Lung (tissue), 12 donors: ENCODE data around the gene DENR. TPM values are rescaled to one million over a fixed set of nuclear protein-coding genes. Genes with fewer than 3 reads are reported as not detected.
"Not testable (repeated sequence)": the region's sequence is repeated elsewhere in the genome, so short reads cannot be mapped to it uniquely, and the experiment has no call there.

ENCODE experiments used
- ATAC-seq: fragments of 200-7000 bp; cut with Tn5 transposase; one replicate; pipeline ENCODE4 v1.9.1; 2020; ENCODE audit warnings: moderate number of reproducible peaks; ENCODE audit not compliant: insufficient read depth, low FRiP score
- DNase-seq, 3 donors: peaks; one replicate each; pipeline ENCODE4 v3.0.0-alpha.2; 2013 to 2017
- H3K27ac ChIP-seq, 2 donors: one replicate each; pipeline ENCODE4 v1.5.1; 2013; ENCODE audit warnings: mild to moderate bottlenecking in 2 of 2, moderate library complexity in 2 of 2, control low read depth in 1 of 2, inconsistent platforms in 1 of 2, low read depth in 1 of 2, low read length in 1 of 2
- H3K27me3 ChIP-seq, 3 donors: one replicate each; pipeline ENCODE4 v1.5.1; 2013; ENCODE audit warnings: low read length in 2 of 3; ENCODE audit not compliant: control insufficient read depth in 3 of 3, insufficient read depth in 3 of 3
- H3K36me3 ChIP-seq, 4 donors: one replicate each; pipeline ENCODE4 v1.5.1; 2013; ENCODE audit warnings: low read length in 4 of 4, mild to moderate bottlenecking in 1 of 4, moderate library complexity in 1 of 4; ENCODE audit not compliant: control insufficient read depth in 4 of 4, insufficient read depth in 4 of 4
- H3K4me1 ChIP-seq, 5 donors: one replicate each; pipeline ENCODE4 v1.5.1; 2013; ENCODE audit warnings: low read length in 5 of 5, mild to moderate bottlenecking in 2 of 5, moderate library complexity in 1 of 5; ENCODE audit not compliant: control insufficient read depth in 5 of 5, insufficient read depth in 5 of 5
- H3K4me3 ChIP-seq: one replicate; pipeline ENCODE4 v1.5.1; 2013; ENCODE audit warnings: mild to moderate bottlenecking, control low read depth, moderate library complexity
- H3K9ac ChIP-seq, 2 donors: one replicate each; pipeline ENCODE4 v1.5.1; 2013; ENCODE audit warnings: low read length in 2 of 2, control low read depth in 1 of 2; ENCODE audit not compliant: insufficient read depth in 1 of 2
- H3K9me3 ChIP-seq, 4 donors: one replicate each; pipeline ENCODE4 v1.5.1; 2013; ENCODE audit warnings: low read length in 3 of 4, mild to moderate bottlenecking in 1 of 4, moderate library complexity in 1 of 4; ENCODE audit not compliant: control insufficient read depth in 4 of 4, insufficient read depth in 3 of 4
- WGBS, 2 donors: extraction: QIAGEN DNeasy Blood & Tissue Kit; methylation state at CpG; one replicate each; pipeline ENCODE4 v1.1.7; 2013; 5-methylcytosine and 5-hydroxymethylcytosine counted together
- polyA plus RNA-seq, 2 donors: library from polyadenylated mRNA; stranded (reverse); fragments of 200-250 nt; gene quantifications; one replicate each; pipeline ENCODE4 v1.2.1, GENCODE V29; 2013
- total RNA-seq, 2 donors: library from RNA; depleted of rRNA in 1 of 2; stranded (reverse); fragments of >200 nt in 1 of 2; gene quantifications; one replicate each; pipeline ENCODE4 v1.2.1, GENCODE V29; 2014 to 2021
- TF ChIP-seq, protein P1 (sequence below): IDR thresholded peaks from 2 replicates; pipeline ENCODE4 v1.5.1; 2012; ENCODE audit warnings: mild to moderate bottlenecking; ENCODE audit errors: control extremely low read depth, extremely low read depth
- donor health status: control.
- donor health status: control.
- donor health status: Bipolar disorder and iron deficiency.
- donor health status: healthy.
- donor health status: DM: yes; HTN: yes; CAD: no.

Gene DENR
- total and polyA plus RNA-seq, 4 donors, result 19.5 to 40.2 (median 25.6) TPM

DNA sequence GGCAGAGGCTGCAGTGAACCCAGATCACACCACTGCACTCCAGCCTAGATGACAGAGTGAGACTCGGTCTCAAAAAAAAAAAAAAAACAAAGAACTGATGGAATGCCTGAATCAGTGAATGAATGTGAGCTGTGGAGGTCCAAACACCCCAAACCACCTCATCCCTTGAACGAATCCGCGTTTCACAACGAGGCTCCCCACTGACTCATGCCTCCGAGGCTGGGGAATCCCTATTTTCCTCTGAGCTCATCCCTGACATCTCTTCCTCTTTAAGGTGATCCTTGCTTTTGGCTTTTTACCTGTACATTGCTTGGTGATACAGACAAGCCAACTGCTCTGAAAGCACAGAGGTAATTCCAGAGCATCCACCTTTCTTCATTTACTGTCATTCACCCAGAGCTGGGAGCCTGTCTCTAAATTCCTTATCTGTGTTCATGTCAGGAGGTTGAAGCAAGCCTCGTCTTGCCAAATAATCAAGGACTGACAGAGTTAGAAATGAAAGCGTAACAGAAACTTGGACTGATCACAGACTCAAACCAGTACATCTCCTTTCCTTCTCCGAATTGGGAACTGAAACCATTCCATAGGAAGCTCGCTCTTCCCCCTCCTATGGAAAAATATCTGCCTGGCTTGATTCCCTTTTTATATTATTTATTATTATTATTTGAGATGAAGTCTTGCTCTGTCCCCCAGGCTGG is 39.0 kb upstream of the DENR start:
- not testable (repeated sequence) for H3K36me3 ChIP-seq, H3K27ac ChIP-seq, H3K4me1 ChIP-seq, H3K9me3 ChIP-seq, H3K9ac ChIP-seq, ATAC-seq, H3K27me3 ChIP-seq, DNase-seq, H3K4me3 ChIP-seq
- 63 to 75% methylated on average over 3 of the region's 10 CpGs for WGBS, 2 donors

DNA sequence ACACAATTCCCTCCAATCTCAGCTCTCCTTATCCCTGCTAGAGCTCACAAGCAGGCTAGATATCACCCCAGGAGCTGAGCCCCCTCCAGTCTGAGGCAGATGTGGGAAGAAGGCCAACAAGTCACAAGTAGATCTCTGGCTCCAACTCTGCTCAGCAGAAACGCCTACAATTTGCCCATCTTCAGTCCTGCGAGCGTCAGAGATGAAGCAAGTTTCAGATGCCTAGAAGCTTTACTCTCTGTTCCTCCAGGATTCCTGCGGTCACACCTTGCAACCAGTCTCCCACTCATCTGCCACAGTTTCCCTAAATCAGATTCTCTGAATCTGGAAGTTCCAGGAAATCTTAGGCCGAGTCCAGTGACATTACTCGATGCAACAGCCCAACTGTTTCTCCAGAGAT is 37.4 kb upstream of the DENR start:
- H3K36me3 ChIP-seq, result not testable (repeated sequence)
- 83 to 87% methylated on average over 6 of the region's 6 CpGs for WGBS, 2 donors

DNA sequence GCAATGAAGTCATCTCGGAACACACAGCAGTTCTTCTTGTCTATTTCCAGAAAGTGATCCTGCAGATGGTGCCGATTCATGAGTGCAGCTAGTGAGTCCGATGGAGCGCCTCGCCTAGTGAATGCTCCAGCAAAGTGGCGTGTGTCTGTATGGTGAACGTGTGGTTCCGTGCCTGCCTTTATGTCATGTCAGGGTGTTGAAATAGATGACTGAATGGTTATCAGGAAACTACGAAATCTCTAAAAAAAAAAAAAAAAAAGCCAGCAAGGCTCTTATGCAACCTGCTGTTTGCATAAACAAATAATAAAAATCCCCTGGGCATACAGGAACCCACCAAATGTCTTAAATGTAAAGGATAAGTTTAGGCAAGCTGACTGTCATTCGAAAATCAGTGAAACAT is 36.0 kb upstream of the DENR start, which contains the start of gene HCAR3:
TSS of gene HCAR3 (minus strand) at position 154 of the 400 bp plus-strand sequence. CDS start at position 80, 74 bp downstream.
- 32 to 62% methylated on average over 10 of the region's 10 CpGs for WGBS, 2 donors
- not testable (repeated sequence) for H3K4me1 ChIP-seq, DNase-seq, H3K9ac ChIP-seq, H3K36me3 ChIP-seq, H3K27ac ChIP-seq, H3K9me3 ChIP-seq, ATAC-seq, H3K4me3 ChIP-seq, H3K27me3 ChIP-seq

More for the DNA sequence above, 37.4 kb upstream of the DENR start:
- H3K4me3 ChIP-seq, DNase-seq, H3K9me3 ChIP-seq, H3K27ac ChIP-seq, H3K27me3 ChIP-seq, H3K9ac ChIP-seq, H3K4me1 ChIP-seq, ATAC-seq: not testable (repeated sequence)

DNA sequence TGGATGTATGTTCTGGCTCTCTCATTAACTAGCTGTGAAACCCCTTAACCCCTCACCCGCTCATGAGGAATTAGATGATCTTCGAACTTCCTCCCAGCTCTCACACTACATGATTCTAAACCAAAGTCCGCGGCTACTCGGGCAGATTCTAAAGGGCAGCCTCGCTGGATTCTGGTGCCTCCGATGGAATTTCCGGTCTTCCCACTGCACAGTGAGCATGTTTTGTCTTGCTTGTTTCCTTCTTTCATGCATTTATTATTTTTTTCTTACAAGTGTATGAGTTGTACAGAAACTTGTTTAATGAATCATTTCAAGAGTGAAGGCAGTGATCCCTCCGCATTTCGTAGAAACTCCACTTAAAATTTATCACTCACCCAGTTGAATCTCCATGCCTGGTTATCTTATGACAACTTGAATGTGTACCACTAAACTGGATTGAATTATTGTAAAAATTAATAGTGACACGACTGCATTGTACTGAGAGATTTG is 31.5 kb upstream of the DENR start:
- 66 to 86% methylated on average over 11 of the region's 11 CpGs for WGBS, 2 donors
- ATAC-seq, result no peak

DNA sequence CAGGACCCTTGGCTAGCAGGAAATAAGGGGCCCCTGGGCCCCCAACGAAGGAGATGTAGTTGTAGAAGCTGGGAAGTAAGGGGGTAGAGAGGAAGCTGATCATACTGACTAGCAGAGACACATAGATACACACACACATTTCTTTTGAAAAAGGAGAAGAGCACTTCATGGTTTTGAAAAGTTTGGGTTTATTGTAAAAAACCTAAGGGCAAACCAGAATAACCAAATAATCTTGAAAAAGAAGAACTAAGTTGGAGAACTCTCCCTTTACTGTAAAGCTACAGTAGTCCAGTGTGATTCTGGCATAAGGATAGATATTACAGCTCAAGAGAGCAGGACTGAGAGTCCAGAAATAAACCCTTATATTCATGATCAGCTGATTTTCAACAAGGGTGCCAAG is 30.2 kb upstream of the DENR start:
- H3K27ac ChIP-seq, result no peak overlapping the region
- no peak overlapping the region for H3K9ac ChIP-seq
- H3K27me3 ChIP-seq, result no peaks in the 10 kb centered on the region
- no peak for DNase-seq
- no peaks in the 10 kb centered on the region for H3K9me3 ChIP-seq
- no peak overlapping the region for H3K4me3 ChIP-seq
- H3K36me3 ChIP-seq, result no peaks in the 10 kb centered on the region
- 13 to 44% methylated on average over 1 of the region's 1 CpG for WGBS, 2 donors
- H3K4me1 ChIP-seq, result peaks cover 0 to 4% (median 0%) of the 10 kb centered on the region in 5 donors
- TF ChIP-seq, protein P1, sequence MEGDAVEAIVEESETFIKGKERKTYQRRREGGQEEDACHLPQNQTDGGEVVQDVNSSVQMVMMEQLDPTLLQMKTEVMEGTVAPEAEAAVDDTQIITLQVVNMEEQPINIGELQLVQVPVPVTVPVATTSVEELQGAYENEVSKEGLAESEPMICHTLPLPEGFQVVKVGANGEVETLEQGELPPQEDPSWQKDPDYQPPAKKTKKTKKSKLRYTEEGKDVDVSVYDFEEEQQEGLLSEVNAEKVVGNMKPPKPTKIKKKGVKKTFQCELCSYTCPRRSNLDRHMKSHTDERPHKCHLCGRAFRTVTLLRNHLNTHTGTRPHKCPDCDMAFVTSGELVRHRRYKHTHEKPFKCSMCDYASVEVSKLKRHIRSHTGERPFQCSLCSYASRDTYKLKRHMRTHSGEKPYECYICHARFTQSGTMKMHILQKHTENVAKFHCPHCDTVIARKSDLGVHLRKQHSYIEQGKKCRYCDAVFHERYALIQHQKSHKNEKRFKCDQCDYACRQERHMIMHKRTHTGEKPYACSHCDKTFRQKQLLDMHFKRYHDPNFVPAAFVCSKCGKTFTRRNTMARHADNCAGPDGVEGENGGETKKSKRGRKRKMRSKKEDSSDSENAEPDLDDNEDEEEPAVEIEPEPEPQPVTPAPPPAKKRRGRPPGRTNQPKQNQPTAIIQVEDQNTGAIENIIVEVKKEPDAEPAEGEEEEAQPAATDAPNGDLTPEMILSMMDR, result no peak
- no peak for ATAC-seq

More for the DNA sequence above, 31.5 kb upstream of the DENR start:
- Histone ChIP-seq H3K4me3 (no peak overlapping the region), H3K27me3 (no peaks in the 10 kb centered on the region), H3K9me3 (no peaks in the 10 kb centered on the region), H3K36me3 (no peaks in the 10 kb centered on the region), H3K27ac (no peak overlapping the region), H3K4me1 (peaks cover 0 to 4% (median 0%) of the 10 kb centered on the region in 5 donors), H3K9ac (no peak overlapping the region)
- DNase-seq, result no peak
- TF ChIP-seq, protein P1, result no peak
